MM.1S (cell line): ENCODE results near the gene ZNF286A.

Experiments used
- CTCF ChIP-seq: fragments of 300-600 bp; sonication (generic); IDR thresholded peaks from 2 replicates; pipeline ENCODE4 v1.5.1; 2016; ENCODE audit warnings: antibody characterized with exemption, low read length, mixed read lengths
- EZH2 ChIP-seq: fragments of 300-600 bp; sonication (generic); optimal IDR thresholded peaks from 2 replicates; pipeline ENCODE3; 2017; ENCODE audit warnings: low read depth, mild to moderate bottlenecking, antibody characterized with exemption, low read length, mixed read lengths
- EZH2phosphoT487 ChIP-seq: fragments of 300-600 bp; sonication (generic); IDR thresholded peaks from 2 replicates; pipeline ENCODE4 v1.6.1; 2018; ENCODE audit warnings: antibody characterized with exemption, low read length

GRCh38 chr17:15652960-15653359 is 46.6 kb upstream of the ZNF286A start:
- TF ChIP-seq CTCF (no peak), EZH2 (no peak), EZH2phosphoT487 (no peak)
